Activated naive CD8-positive, alpha-beta T cell treated with anti-CD3 and anti-CD28 coated beads, Interleukin-2, amount 50 U/mL, for 24 hours (primary cell): ENCODE data around the gene ASIC2.

Experiments used
- ATAC-seq: fragments of 150-1000 bp; cut with Tn5 transposase; one replicate; pipeline ENCODE4 v1.10.0; 2021
- DNase-seq: peaks from one replicate; pipeline ENCODE4 v3.0.0; 2021
- H3K27ac Mint-ChIP-seq: one replicate; pipeline ENCODE4 v1.8.0; 2021; ENCODE audit warnings: mild to moderate bottlenecking, mixed read lengths
- H3K27me3 Mint-ChIP-seq: one replicate; pipeline ENCODE4 v1.8.0; 2021; ENCODE audit warnings: mixed read lengths
- H3K36me3 Mint-ChIP-seq: one replicate; pipeline ENCODE4 v1.8.0; 2021; ENCODE audit warnings: low read depth, mixed read lengths
- H3K4me1 Mint-ChIP-seq: one replicate; pipeline ENCODE4 v1.8.0; 2021; ENCODE audit warnings: mixed read lengths
- H3K4me3 Mint-ChIP-seq: one replicate; pipeline ENCODE4 v1.8.0; 2021; ENCODE audit warnings: mild to moderate bottlenecking, moderate library complexity, mixed read lengths
- H3K9me3 Mint-ChIP-seq: one replicate; pipeline ENCODE4 v1.8.0; 2021; ENCODE audit warnings: mixed read lengths

Gene ASIC2

DNA sequence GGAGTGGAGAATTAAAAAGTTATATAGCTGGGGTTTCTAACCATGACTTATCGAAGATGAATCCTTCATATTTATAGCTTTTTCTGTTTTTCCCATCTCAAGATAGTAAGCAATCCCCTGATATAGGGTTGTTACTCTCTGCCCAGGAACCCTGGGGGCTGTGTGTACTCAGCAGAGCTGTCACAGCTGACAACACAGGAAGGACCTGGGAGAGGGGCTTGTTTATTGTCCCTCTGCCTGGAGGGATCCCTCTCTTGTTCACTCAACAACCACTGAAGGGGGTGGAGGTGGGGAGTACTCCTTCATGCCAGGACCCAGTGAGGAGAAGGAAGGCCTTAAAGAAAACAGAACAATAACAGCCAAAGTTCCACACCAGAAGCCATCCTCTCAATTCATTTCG lies 19.8 kb downstream of the ASIC2 start:
- ATAC-seq = no peak
- H3K4me3 Mint-ChIP-seq = no peak overlapping the region

DNA sequence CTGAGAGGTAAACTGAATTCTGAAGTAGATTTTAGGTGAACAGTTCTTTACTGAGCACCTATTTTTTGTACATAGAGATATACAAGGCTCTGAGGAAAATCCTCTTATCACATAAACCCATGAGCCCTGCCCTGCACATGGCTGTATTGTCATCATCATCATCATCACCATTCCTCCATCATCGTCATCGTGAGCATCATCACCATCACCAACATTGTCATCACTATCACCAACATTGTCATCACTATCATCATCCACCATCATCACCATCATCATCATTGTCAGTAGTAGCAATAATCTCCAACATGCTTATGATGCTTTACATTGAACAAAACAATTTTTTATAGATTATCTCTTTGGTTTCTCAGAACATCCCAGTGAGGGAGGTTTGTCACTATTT lies 20.7 kb downstream of the ASIC2 start:
- ATAC-seq = no peak
- DNase-seq = no peak
- H3K9me3 Mint-ChIP-seq = no peaks in the 10 kb centered on the region
- H3K4me1 Mint-ChIP-seq = no peaks in the 10 kb centered on the region
- H3K27me3 Mint-ChIP-seq = peaks cover 5% of the 10 kb centered on the region
- H3K36me3 Mint-ChIP-seq = no peaks in the 10 kb centered on the region
- H3K4me3 Mint-ChIP-seq = no peak overlapping the region
- H3K27ac Mint-ChIP-seq = no peak overlapping the region

More for the DNA sequence above, 19.8 kb downstream of the ASIC2 start:
- no peak for DNase-seq
- peaks cover 7% of the 10 kb centered on the region for H3K27me3 Mint-ChIP-seq
- H3K9me3 Mint-ChIP-seq = no peaks in the 10 kb centered on the region
- H3K27ac Mint-ChIP-seq = no peak overlapping the region
- H3K4me1 Mint-ChIP-seq = no peaks in the 10 kb centered on the region
- no peaks in the 10 kb centered on the region for H3K36me3 Mint-ChIP-seq

GRCh38 chr17:33269337-33270060 lies 23.6 kb downstream of the ASIC2 start:
- no peak for ATAC-seq
- Mint-ChIP-seq H3K27me3 (peaks cover 4% of the 10 kb centered on the region), H3K9me3 (no peaks in the 10 kb centered on the region), H3K27ac (no peak overlapping the region), H3K4me1 (no peaks in the 10 kb centered on the region), H3K36me3 (no peaks in the 10 kb centered on the region), H3K4me3 (no peak overlapping the region)
- no peak for DNase-seq

GRCh38 chr17:33267851-33268548 lies 25.1 kb downstream of the ASIC2 start:
- ATAC-seq = no peak
- peaks cover 6% of the 10 kb centered on the region for H3K27me3 Mint-ChIP-seq
- DNase-seq = no peak
- no peak overlapping the region for H3K27ac Mint-ChIP-seq
- no peaks in the 10 kb centered on the region for H3K36me3 Mint-ChIP-seq
- no peaks in the 10 kb centered on the region for H3K9me3 Mint-ChIP-seq
- no peak overlapping the region for H3K4me3 Mint-ChIP-seq
- no peaks in the 10 kb centered on the region for H3K4me1 Mint-ChIP-seq

GRCh38 chr17:33267271-33267790 lies 25.8 kb downstream of the ASIC2 start:
- no peak for DNase-seq
- H3K4me3 Mint-ChIP-seq = no peak overlapping the region
- no peak for ATAC-seq

DNA sequence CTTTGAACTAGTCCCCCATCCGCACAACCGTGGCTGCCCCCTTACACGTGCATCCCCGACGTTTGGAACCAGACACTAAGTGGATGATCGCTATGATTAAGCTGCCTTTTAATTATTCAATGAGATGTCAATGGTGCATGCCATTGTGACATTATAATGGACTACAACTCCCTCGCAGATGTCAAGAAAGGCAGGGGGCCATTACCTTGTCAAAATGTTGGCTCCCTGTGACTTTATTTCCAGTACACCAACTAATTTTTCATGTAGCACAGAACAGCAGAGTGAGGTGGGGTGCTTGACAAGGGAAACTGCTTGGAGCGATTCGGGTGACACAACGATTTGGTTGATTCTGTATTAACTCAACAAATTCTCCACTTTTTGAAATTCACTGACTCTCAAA lies 26.5 kb downstream of the ASIC2 start:
- Mint-ChIP-seq H3K4me3 (no peak overlapping the region), H3K36me3 (no peaks in the 10 kb centered on the region), H3K4me1 (no peaks in the 10 kb centered on the region), H3K27ac (no peak overlapping the region), H3K27me3 (peaks cover 10% of the 10 kb centered on the region), H3K9me3 (no peaks in the 10 kb centered on the region)
- DNase-seq = no peak
- ATAC-seq = no peak

More at GRCh38 chr17:33267271-33267790, 25.8 kb downstream of the ASIC2 start:
- H3K4me1 Mint-ChIP-seq = no peaks in the 10 kb centered on the region
- no peaks in the 10 kb centered on the region for H3K9me3 Mint-ChIP-seq
- no peak overlapping the region for H3K27ac Mint-ChIP-seq
- H3K27me3 Mint-ChIP-seq = peaks cover 9% of the 10 kb centered on the region
- H3K36me3 Mint-ChIP-seq = no peaks in the 10 kb centered on the region

DNA sequence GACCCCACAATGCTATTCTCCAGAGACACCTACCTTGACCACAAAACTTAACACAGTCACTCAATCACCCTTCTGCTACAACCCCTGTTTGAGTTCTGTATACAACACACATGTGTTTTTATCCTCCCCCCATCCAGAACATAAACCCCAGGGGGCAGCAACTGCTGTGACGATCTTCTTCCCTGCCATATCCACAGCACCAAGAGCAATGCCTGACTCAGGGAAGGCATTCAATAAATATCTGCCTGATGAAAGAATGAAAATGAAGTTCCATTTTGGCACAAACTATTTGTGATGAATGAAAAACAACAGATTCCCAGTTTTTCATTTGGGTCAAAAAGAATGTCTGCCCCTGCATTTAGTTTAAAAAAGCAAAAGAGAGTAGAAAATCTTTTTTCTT lies 27.0 kb downstream of the ASIC2 start:
- H3K27me3 Mint-ChIP-seq = peaks cover 10% of the 10 kb centered on the region

GRCh38 chr17:33263396-33263795 lies 29.7 kb downstream of the ASIC2 start:
- Mint-ChIP-seq H3K9me3 (no peaks in the 10 kb centered on the region), H3K4me1 (no peaks in the 10 kb centered on the region), H3K27me3 (peaks cover 10% of the 10 kb centered on the region), H3K36me3 (no peaks in the 10 kb centered on the region), H3K4me3 (no peak overlapping the region), H3K27ac (no peak overlapping the region)
- no peak for DNase-seq
- ATAC-seq = no peak

More for the DNA sequence above, 27.0 kb downstream of the ASIC2 start:
- ATAC-seq (no peak), DNase-seq (no peak)
- no peaks in the 10 kb centered on the region for H3K36me3 Mint-ChIP-seq
- no peaks in the 10 kb centered on the region for H3K9me3 Mint-ChIP-seq
- no peak overlapping the region for H3K27ac Mint-ChIP-seq
- H3K4me3 Mint-ChIP-seq = no peak overlapping the region
- no peaks in the 10 kb centered on the region for H3K4me1 Mint-ChIP-seq

DNA sequence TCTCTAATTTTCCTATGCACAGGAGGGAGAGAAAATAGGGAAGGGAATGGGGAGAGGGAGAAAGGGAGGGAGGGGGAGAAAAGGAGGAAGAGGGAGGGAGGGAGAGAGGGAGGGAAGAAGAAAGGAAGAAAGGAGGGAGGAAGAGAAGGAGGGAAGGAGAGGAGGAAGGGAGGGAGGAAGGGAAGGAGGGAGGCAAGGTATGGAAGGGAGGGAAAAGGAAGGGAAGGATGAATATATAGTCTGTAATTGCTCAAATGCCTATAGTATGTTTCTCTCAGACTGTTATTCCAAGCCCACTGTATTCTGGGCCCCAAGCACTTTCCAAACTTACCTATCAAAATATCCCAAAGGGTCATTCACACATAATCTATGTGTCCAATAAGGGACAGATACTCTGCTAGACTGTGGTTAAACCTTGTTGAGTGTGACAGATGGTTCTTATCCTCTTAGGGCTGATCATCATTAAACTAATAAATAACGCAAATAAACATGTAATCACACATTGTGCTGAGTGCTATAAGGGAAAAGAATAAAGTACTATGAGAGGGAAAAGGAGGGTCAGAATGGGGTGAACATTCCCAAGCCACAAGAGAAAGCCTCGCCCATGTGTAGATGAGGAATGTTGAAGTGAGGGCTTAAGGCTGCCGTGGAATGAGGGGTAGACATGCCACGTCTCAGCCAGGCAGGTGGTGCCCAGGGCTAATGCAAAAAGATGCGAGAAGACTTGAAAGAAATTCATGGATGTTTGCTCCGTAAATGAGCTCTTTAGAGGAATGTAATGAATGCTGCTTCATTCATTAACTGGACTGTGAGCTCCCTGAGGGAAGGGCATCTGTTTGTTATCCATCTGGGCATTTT lies 30.6 kb downstream of the ASIC2 start:
- H3K27ac Mint-ChIP-seq = no peak overlapping the region
- H3K4me1 Mint-ChIP-seq = no peaks in the 10 kb centered on the region
- ATAC-seq = no peak
- H3K9me3 Mint-ChIP-seq = no peaks in the 10 kb centered on the region
- no peak for DNase-seq
- H3K36me3 Mint-ChIP-seq = no peaks in the 10 kb centered on the region
- peaks cover 10% of the 10 kb centered on the region for H3K27me3 Mint-ChIP-seq
- no peak overlapping the region for H3K4me3 Mint-ChIP-seq

DNA sequence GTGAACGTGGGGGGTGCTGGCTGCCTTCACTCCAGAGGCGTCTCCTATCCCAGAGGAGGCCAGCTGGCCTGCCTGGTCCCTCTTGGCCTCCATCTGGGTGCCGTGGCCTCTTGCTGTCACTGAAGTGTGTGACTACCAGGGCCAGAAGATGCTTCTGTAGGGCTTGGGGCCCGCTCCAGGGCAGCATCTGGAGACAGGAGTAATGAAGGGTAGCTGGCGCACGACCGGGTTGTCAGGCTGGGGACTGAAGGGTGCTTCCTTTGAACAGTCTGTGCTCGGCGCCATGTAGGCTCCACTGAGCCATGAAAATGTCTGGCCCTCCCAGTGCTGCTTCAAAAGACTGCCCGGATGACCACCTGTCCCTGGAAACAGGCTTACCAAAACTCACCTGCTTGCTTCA lies 31.3 kb downstream of the ASIC2 start:
- H3K36me3 Mint-ChIP-seq = no peaks in the 10 kb centered on the region

GRCh38 chr17:33260638-33261037 lies 32.5 kb downstream of the ASIC2 start:
- Mint-ChIP-seq H3K9me3 (no peaks in the 10 kb centered on the region), H3K27ac (no peak overlapping the region), H3K4me3 (no peak overlapping the region), H3K4me1 (no peaks in the 10 kb centered on the region), H3K36me3 (no peaks in the 10 kb centered on the region), H3K27me3 (peaks cover 10% of the 10 kb centered on the region)
- DNase-seq (no peak), ATAC-seq (no peak)

More for the DNA sequence above, 31.3 kb downstream of the ASIC2 start:
- Mint-ChIP-seq H3K27me3 (peaks cover 10% of the 10 kb centered on the region), H3K4me3 (no peak overlapping the region), H3K4me1 (no peaks in the 10 kb centered on the region), H3K9me3 (no peaks in the 10 kb centered on the region), H3K27ac (no peak overlapping the region)
- DNase-seq (no peak), ATAC-seq (no peak)

GRCh38 chr17:33258296-33258695 lies 34.8 kb downstream of the ASIC2 start:
- Mint-ChIP-seq H3K36me3 (no peaks in the 10 kb centered on the region), H3K4me1 (no peaks in the 10 kb centered on the region), H3K27me3 (peaks cover 5% of the 10 kb centered on the region), H3K9me3 (no peaks in the 10 kb centered on the region), H3K27ac (no peak overlapping the region), H3K4me3 (no peak overlapping the region)
- DNase-seq (no peak), ATAC-seq (no peak)

DNA sequence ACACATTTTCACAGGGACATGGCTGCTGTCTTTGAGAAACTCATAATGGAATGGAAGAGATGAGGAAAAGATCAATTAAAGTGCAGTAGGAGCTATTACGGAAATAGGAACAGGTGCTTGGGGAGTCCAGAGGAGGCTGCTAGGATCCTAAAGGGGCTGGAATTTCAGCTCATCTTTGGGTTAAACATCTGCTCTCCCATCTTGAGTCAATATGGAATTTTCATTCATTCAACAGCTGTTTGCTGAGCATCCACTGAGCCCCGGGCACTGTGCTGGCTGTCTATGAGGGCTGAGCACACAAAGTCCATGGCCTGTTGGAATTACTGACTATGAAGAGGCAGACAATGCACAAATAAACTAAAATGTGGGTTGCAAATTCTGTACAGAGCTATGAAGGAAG lies 47.9 kb downstream of the ASIC2 start:
- no peak for DNase-seq
- peaks cover 2% of the 10 kb centered on the region for H3K27me3 Mint-ChIP-seq
- no peak for ATAC-seq
- H3K9me3 Mint-ChIP-seq = no peaks in the 10 kb centered on the region
- no peaks in the 10 kb centered on the region for H3K4me1 Mint-ChIP-seq
- H3K36me3 Mint-ChIP-seq = no peaks in the 10 kb centered on the region
- H3K27ac Mint-ChIP-seq = no peak overlapping the region
- H3K4me3 Mint-ChIP-seq = no peak overlapping the region

DNA sequence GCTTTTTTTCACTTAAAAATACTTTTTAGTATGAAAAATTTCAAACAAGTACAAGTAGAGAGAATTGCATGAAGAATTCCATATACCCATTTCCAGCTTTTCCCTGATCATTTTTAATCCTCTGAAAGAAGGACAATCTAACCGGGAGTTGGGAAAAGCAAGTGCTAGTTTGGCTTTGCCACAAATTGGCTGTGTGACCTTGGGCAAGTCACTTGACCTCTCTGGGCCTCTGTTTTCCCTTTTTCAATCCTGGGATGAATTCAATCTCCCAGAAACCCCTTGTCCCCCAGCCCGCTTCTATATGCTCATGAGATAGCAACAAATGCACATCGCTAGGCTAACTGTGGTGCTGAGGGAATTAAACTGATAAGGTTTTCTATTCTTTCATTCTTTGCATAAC lies 49.4 kb downstream of the ASIC2 start:
- ATAC-seq (no peak), DNase-seq (no peak)
- Mint-ChIP-seq H3K4me1 (no peaks in the 10 kb centered on the region), H3K4me3 (no peak overlapping the region), H3K27ac (no peak overlapping the region), H3K36me3 (no peaks in the 10 kb centered on the region), H3K9me3 (no peaks in the 10 kb centered on the region), H3K27me3 (peaks cover 2% of the 10 kb centered on the region)
